IMR-90 (cell line): Measurements from ENCODE around the gene RNU6-7. TPM values are rescaled to one million over a fixed set of nuclear protein-coding genes. Genes with fewer than 3 reads are reported as not detected.

Experiments
- ATAC-seq: fragments of 200-7000 bp; cut with Tn5 transposase; 2 replicates; pipeline ENCODE4 v1.9.1; 2020; ENCODE audit warnings: low read depth, mild to moderate bottlenecking, moderate library complexity
- BruUV-seq: library from RNA; stranded (reverse); fragments of 400-500 nt; replicated peaks from 2 replicates; lab custom pipeline; 2021; lab: Mats Ljungman, UMichigan
- CTCF ChIA-PET: fragments of 300-600 bp; formaldehyde crosslinking; extraction: SDS; loops from one replicate; lab custom pipeline; 2021; ENCODE audit warnings: antibody characterized with exemption; lab: Yijun Ruan, JAX
- POLR2A ChIA-PET: fragments of 300-600 bp; sonication (Branson Sonifier 250); formaldehyde crosslinking; loops from one replicate; lab custom pipeline; 2022; ENCODE audit warnings: antibody characterized with exemption; ENCODE audit not compliant: unreplicated experiment; lab: Charles Lee
- DNase-seq: peaks from one replicate; pipeline ENCODE4 v3.0.0; 2013
- H2AFZ ChIP-seq: replicated peaks from 2 replicates; pipeline ENCODE3; 2013; ENCODE audit warnings: low read length, mild to moderate bottlenecking; ENCODE audit not compliant: poor library complexity
- H2AK5ac ChIP-seq: 2 replicates; pipeline ENCODE4 v1.6.1; 2013; ENCODE audit warnings: low read depth, low read length, inconsistent platforms
- H2AK9ac ChIP-seq: replicated peaks from 2 replicates; pipeline ENCODE3; 2013; ENCODE audit warnings: mild to moderate bottlenecking, low read depth, low read length, moderate library complexity; ENCODE audit not compliant: poor library complexity
- H2BK120ac ChIP-seq: 2 replicates; pipeline ENCODE4 v1.6.1; 2013; ENCODE audit warnings: low read depth, low read length, inconsistent platforms
- H2BK15ac ChIP-seq: 3 replicates; pipeline ENCODE4 v1.6.1; 2013; ENCODE audit warnings: low read depth, low read length, inconsistent platforms
- H2BK20ac ChIP-seq: 2 replicates; pipeline ENCODE4 v1.6.1; 2013; ENCODE audit warnings: low read depth, mild to moderate bottlenecking, inconsistent platforms, low read length, moderate library complexity
- H2BK5ac ChIP-seq: 2 replicates; pipeline ENCODE4 v1.6.1; 2013; ENCODE audit warnings: mild to moderate bottlenecking, low read depth, low read length, inconsistent platforms; ENCODE audit not compliant: poor library complexity, severe bottlenecking
- H3K14ac ChIP-seq: replicated peaks from 2 replicates; pipeline ENCODE4 v1.6.1; 2013; ENCODE audit warnings: low read depth, low read length, inconsistent platforms
- H3K18ac ChIP-seq: 2 replicates; pipeline ENCODE4 v1.6.1; 2013; ENCODE audit warnings: low read depth, low read length, control low read depth
- H3K23ac ChIP-seq: 2 replicates; pipeline ENCODE4 v1.6.1; 2013; ENCODE audit warnings: low read depth, low read length, inconsistent platforms
- H3K27ac ChIP-seq: 2 replicates; pipeline ENCODE4 v1.5.1; 2013; ENCODE audit warnings: mild to moderate bottlenecking, control low read depth, low read length; ENCODE audit not compliant: insufficient read depth
- H3K27me3 ChIP-seq: 2 replicates; pipeline ENCODE4 v1.6.1; 2013; ENCODE audit warnings: low read length; ENCODE audit not compliant: control insufficient read depth, insufficient read depth
- H3K36me3 ChIP-seq: 2 replicates; pipeline ENCODE4 v1.6.1; 2013; ENCODE audit warnings: low read length, mixed read lengths; ENCODE audit not compliant: control insufficient read depth, insufficient read depth
- H3K4ac ChIP-seq: 2 replicates; pipeline ENCODE4 v1.6.1; 2013; ENCODE audit warnings: low read depth, low read length, inconsistent platforms
- H3K4me1 ChIP-seq: 2 replicates; pipeline ENCODE4 v1.6.1; 2013; ENCODE audit warnings: low read length, mixed read lengths; ENCODE audit not compliant: control insufficient read depth, insufficient read depth
- H3K4me2 ChIP-seq: 2 replicates; pipeline ENCODE4 v1.6.1; 2013; ENCODE audit warnings: low read depth, mild to moderate bottlenecking, control low read depth, low read length, moderate library complexity
- H3K4me3 ChIP-seq: 2 replicates; pipeline ENCODE4 v1.5.1; 2013; ENCODE audit warnings: low read depth, mild to moderate bottlenecking, control low read depth, low read length, moderate library complexity; ENCODE audit not compliant: insufficient read depth
- H3K56ac ChIP-seq: 2 replicates; pipeline ENCODE4 v1.6.1; 2013; ENCODE audit warnings: low read length, inconsistent platforms; ENCODE audit not compliant: insufficient read depth; ENCODE audit errors: extremely low read depth
- H3K79me1 ChIP-seq, 2 experiments: 2 replicates each; pipeline ENCODE4 v1.6.1; 2013; ENCODE audit warnings: low read length in 2 of 2, inconsistent platforms in 1 of 2, low read depth in 1 of 2
- H3K9ac ChIP-seq: 2 replicates; pipeline ENCODE4 v1.6.1; 2013; ENCODE audit warnings: low read depth, low read length, control low read depth
- H3K9me1 ChIP-seq: 2 replicates; pipeline ENCODE4 v1.6.1; 2013; ENCODE audit warnings: low read length, inconsistent platforms; ENCODE audit not compliant: insufficient read depth
- H3K9me3 ChIP-seq: 2 replicates; pipeline ENCODE4 v1.6.1; 2013; ENCODE audit warnings: low read length; ENCODE audit not compliant: control insufficient read depth, insufficient read depth
- H4K20me1 ChIP-seq: 2 replicates; pipeline ENCODE4 v1.6.1; 2013; ENCODE audit warnings: low read length, inconsistent platforms; ENCODE audit not compliant: insufficient read depth
- H4K5ac ChIP-seq: 2 replicates; pipeline ENCODE4 v1.6.1; 2013; ENCODE audit warnings: mild to moderate bottlenecking, low read depth, low read length, control low read depth
- H4K8ac ChIP-seq, 2 experiments: 2 replicates each; pipeline ENCODE4 v1.6.1; 2013; ENCODE audit warnings: low read depth in 2 of 2, low read length in 2 of 2, control low read depth in 1 of 2, inconsistent platforms in 1 of 2
- H4K91ac ChIP-seq: 2 replicates; pipeline ENCODE4 v1.6.1; 2013; ENCODE audit warnings: low read depth, low read length, inconsistent platforms; ENCODE audit not compliant: insufficient read depth
- BHLHE40 ChIP-seq: fragments of 150-350 bp; IDR thresholded peaks from 2 replicates; pipeline ENCODE4 v1.6.1; 2016; ENCODE audit warnings: mild to moderate bottlenecking, low read depth, low read length
- CEBPB ChIP-seq: IDR thresholded peaks from 2 replicates; pipeline ENCODE4 v1.6.1; 2012; ENCODE audit warnings: low read depth, low read length, improper control_type of control experiment
- CHD1 ChIP-seq: IDR thresholded peaks from 2 replicates; pipeline ENCODE4 v1.6.1; 2012; ENCODE audit warnings: low read depth, low read length, improper control_type of control experiment
- FOS ChIP-seq: fragments of 150-350 bp; IDR thresholded peaks from 2 replicates; pipeline ENCODE4 v1.6.1; 2016; ENCODE audit warnings: low read depth, low read length
- MAFK ChIP-seq: IDR thresholded peaks from 2 replicates; pipeline ENCODE4 v1.6.1; 2012; ENCODE audit warnings: low read depth, low read length, improper control_type of control experiment
- MAZ ChIP-seq: IDR thresholded peaks from 2 replicates; pipeline ENCODE4 v1.6.1; 2012; ENCODE audit warnings: low read depth, mild to moderate bottlenecking, low read length, improper control_type of control experiment, moderate library complexity, borderline replicate concordance
- MXI1 ChIP-seq: IDR thresholded peaks from 2 replicates; pipeline ENCODE4 v1.6.1; 2012; ENCODE audit warnings: low read depth, mild to moderate bottlenecking, low read length, moderate library complexity, borderline replicate concordance
- NFE2L2 ChIP-seq: fragments of 150-350 bp; IDR thresholded peaks from 2 replicates; pipeline ENCODE4 v1.6.1; 2016; ENCODE audit warnings: low read depth, mild to moderate bottlenecking, low read length
- POLR2A ChIP-seq: IDR thresholded peaks from 2 replicates; pipeline ENCODE4 v1.6.1; 2012; ENCODE audit warnings: mild to moderate bottlenecking, low read depth, low read length
- RAD21 ChIP-seq: IDR thresholded peaks from 2 replicates; pipeline ENCODE4 v1.6.1; 2012; ENCODE audit warnings: low read length, improper control_type of control experiment
- RCOR1 ChIP-seq: IDR thresholded peaks from 2 replicates; pipeline ENCODE4 v1.6.1; 2012; ENCODE audit warnings: mild to moderate bottlenecking, low read length, improper control_type of control experiment; ENCODE audit not compliant: insufficient replicate concordance
- SMC3 ChIP-seq: fragments of 150-350 bp; IDR thresholded peaks from 2 replicates; pipeline ENCODE4 v1.6.1; 2016; ENCODE audit warnings: low read depth, mild to moderate bottlenecking, antibody characterized with exemption, low read length, moderate library complexity
- WGBS, 2 experiments: methylation state at CpG; one replicate each; pipeline versions ENCODE4 v1.1.5 to v1.1.7; 2013; ENCODE audit warnings: missing lambda C conversion rate in 2 of 2; ENCODE audit not compliant: insufficient read length in 1 of 2; ENCODE audit errors: extremely low coverage in 2 of 2; 5-methylcytosine and 5-hydroxymethylcytosine counted together
- dilution Hi-C: fragments of 300-500 bp; cut with HindIII; formaldehyde crosslinking; loops from one replicate; pipeline ENCODE4 v1.14.3; 2018; ENCODE audit warnings: low sequenced_read_pairs; ENCODE audit not compliant: unreplicated experiment
- in situ Hi-C: fragments of 300-500 bp; cut with MboI; formaldehyde crosslinking; loops from 3 replicates; pipeline ENCODE4 v1.14.3; 2019; ENCODE audit warnings: low sequenced_read_pairs, inconsistent platforms, mixed read lengths
- intact Hi-C: fragments of 100-400 bp; cut with micrococcal nuclease; formaldehyde crosslinking; loops from 2 replicates; pipeline ENCODE4 v1.10.0; 2022
- polyA plus RNA-seq, 3 experiments: library from polyadenylated mRNA; depleted of rRNA; stranded (reverse); fragments of >200 nt; gene quantifications; 2 replicates each; pipeline ENCODE4 v1.2.3, GENCODE V29; 2012; ENCODE audit warnings: low replicate concordance in 1 of 3
- total RNA-seq: library from RNA; depleted of rRNA; stranded (reverse); fragments of >200 nt; gene quantifications from 2 replicates; pipeline ENCODE4 v1.2.3, GENCODE V29; 2012
- TF ChIP-seq, protein P1 (sequence below): fragments of 150-350 bp; IDR thresholded peaks from 2 replicates; pipeline ENCODE4 v1.6.1; 2016; ENCODE audit warnings: low read depth, mild to moderate bottlenecking, low read length, moderate library complexity, borderline replicate concordance
- TF ChIP-seq, protein P2 (sequence below): fragments of 150-350 bp; IDR thresholded peaks from 2 replicates; pipeline ENCODE4 v1.6.1; 2017; ENCODE audit warnings: mild to moderate bottlenecking, antibody characterized with exemption, low read length, low read depth
- TF ChIP-seq, protein P3 (sequence below): conservative IDR thresholded peaks from 2 replicates; pipeline ENCODE4 v1.5.1; 2012; ENCODE audit warnings: mild to moderate bottlenecking, low read depth, low read length, improper control_type of control experiment

The RNU6-7 gene
- total and polyA plus RNA-seq, 2 of the 4 experiments (the other 2 are of a cell fraction), result not detected

DNA sequence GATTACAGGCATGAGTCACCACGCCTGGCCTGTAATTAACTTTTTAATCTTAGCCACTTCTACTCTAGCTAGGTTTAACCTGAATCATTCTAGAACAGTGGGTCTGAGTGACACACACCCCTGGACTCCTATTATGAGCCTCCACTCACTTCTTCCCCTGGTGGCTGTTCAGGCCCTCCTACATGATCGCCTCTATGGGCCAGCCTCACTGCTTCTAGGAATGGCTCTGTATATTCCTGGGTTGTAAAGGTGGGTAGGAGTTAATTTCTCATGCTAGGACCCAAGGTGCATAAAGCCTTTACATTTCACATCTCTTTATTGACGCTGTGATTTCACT lies 9.2 kb downstream of the RNU6-7 start:
- Histone ChIP-seq H2AK9ac (no peak overlapping the region), H3K9ac (no peak overlapping the region), H3K23ac (no peak overlapping the region), H4K8ac (no peak overlapping the region), H3K4ac (no peak overlapping the region), H3K4me3 (no peak overlapping the region), H3K14ac (no peak overlapping the region), H3K18ac (no peak overlapping the region), H3K79me1 (no peaks in the 10 kb centered on the region), H3K9me1 (no peaks in the 10 kb centered on the region), H2BK5ac (no peak overlapping the region), H2BK15ac (no peak overlapping the region), H3K4me1 (no peaks in the 10 kb centered on the region), H2AFZ (no peak overlapping the region), H3K27me3 (peaks cover 4% of the 10 kb centered on the region), H3K9me3 (no peaks in the 10 kb centered on the region), H4K20me1 (no peaks in the 10 kb centered on the region), H4K91ac (no peak overlapping the region), H2BK120ac (no peak overlapping the region), H3K36me3 (no peaks in the 10 kb centered on the region), H3K4me2 (no peak overlapping the region), H2AK5ac (no peak overlapping the region), H2BK20ac (no peak overlapping the region), H3K56ac (no peak overlapping the region), H3K27ac (no peak overlapping the region), H4K5ac (no peak overlapping the region)
- ATAC-seq (no peak), DNase-seq (no peak)
- no TSS peak for BruUV-seq
- dilution Hi-C loops (no loop called here), intact Hi-C loops (no loop called here), in situ Hi-C loops (no loop called here)
- ChIA-PET CTCF (no interaction called here), POLR2A (no interaction called here)
- TF ChIP-seq RCOR1, result no peak
- TF ChIP-seq MAZ, result no peak
- TF ChIP-seq SMC3, result no peak
- TF ChIP-seq MAFK, result no peak
- no peak for TF ChIP-seq CHD1
- no peak for TF ChIP-seq BHLHE40
- TF ChIP-seq FOS, result no peak
- TF ChIP-seq POLR2A, result no peak
- no peak for TF ChIP-seq NFE2L2
- no peak for TF ChIP-seq RAD21
- TF ChIP-seq, protein P1, sequence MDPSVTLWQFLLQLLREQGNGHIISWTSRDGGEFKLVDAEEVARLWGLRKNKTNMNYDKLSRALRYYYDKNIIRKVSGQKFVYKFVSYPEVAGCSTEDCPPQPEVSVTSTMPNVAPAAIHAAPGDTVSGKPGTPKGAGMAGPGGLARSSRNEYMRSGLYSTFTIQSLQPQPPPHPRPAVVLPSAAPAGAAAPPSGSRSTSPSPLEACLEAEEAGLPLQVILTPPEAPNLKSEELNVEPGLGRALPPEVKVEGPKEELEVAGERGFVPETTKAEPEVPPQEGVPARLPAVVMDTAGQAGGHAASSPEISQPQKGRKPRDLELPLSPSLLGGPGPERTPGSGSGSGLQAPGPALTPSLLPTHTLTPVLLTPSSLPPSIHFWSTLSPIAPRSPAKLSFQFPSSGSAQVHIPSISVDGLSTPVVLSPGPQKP, result no peak
- TF ChIP-seq CEBPB, result no peak
- TF ChIP-seq, protein P2, sequence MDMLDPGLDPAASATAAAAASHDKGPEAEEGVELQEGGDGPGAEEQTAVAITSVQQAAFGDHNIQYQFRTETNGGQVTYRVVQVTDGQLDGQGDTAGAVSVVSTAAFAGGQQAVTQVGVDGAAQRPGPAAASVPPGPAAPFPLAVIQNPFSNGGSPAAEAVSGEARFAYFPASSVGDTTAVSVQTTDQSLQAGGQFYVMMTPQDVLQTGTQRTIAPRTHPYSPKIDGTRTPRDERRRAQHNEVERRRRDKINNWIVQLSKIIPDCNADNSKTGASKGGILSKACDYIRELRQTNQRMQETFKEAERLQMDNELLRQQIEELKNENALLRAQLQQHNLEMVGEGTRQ, result no peak
- TF ChIP-seq MXI1, result no peak
- TF ChIP-seq, protein P3, sequence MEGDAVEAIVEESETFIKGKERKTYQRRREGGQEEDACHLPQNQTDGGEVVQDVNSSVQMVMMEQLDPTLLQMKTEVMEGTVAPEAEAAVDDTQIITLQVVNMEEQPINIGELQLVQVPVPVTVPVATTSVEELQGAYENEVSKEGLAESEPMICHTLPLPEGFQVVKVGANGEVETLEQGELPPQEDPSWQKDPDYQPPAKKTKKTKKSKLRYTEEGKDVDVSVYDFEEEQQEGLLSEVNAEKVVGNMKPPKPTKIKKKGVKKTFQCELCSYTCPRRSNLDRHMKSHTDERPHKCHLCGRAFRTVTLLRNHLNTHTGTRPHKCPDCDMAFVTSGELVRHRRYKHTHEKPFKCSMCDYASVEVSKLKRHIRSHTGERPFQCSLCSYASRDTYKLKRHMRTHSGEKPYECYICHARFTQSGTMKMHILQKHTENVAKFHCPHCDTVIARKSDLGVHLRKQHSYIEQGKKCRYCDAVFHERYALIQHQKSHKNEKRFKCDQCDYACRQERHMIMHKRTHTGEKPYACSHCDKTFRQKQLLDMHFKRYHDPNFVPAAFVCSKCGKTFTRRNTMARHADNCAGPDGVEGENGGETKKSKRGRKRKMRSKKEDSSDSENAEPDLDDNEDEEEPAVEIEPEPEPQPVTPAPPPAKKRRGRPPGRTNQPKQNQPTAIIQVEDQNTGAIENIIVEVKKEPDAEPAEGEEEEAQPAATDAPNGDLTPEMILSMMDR, result no peak
- 100% methylated on average over 1 of the region's 3 CpGs; no CpG with 5 or more reads in 1 of the 2 experiments for WGBS, 2 experiments
